ENCODE measurements around the gene SIPA1. TPM values are rescaled to one million over a fixed set of nuclear protein-coding genes. Genes with fewer than 3 reads are reported as not detected.

Gene SIPA1
- total and polyA plus RNA-seq, 5 donors from 2014 or later: 74.7 to 200 (median 84.8) TPM

DNA sequence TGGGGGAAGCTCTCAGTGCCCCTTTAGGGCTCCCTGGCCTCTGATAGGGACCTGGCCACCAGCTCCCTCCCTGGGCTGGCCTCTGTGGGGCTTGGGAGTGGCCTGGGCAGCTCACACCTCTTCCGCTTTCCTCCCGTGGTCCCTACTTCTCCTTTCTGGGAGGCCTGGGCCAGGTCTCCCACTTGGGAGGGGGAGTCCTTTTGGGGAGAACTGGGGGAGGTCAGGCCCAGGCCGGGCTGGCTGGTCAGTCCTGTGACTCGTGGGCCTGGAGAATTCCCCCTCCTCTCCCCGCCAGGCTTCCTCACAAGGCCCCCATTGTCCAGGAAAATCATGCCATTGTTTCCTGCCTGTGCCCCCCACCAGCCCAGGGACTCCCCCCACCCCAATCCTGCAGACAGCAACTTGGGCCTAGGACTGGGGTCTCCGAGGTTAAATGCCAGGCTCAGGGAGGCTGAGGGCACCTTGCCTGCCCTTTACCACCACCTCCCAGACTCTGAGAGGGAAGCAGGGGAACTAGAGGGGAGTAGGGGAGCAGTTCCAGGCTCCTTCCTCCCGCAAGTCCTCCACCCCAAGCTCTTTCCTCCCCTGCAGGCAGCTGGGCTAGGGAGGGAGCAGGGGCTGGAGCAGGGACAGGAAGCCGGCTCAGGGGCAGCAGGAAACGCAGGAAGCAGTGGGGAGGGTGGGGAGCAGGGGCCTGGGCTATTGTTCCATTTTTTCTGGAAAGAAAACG, 26.7 kb upstream of the SIPA1 start:
- peaks cover 0 to 54% (median 26%) of the 10 kb centered on the region in 4 donors for H3K4me1 Mint-ChIP-seq
- H3K27ac ChIP-seq (ENCODE audit: insufficient read depth, low read length, poor library complexity, severe bottlenecking): peak overlapping the region; percentile 96
- peaks cover 41% of the 10 kb centered on the region for H3K4me1 ChIP-seq (ENCODE audit: control insufficient read depth, insufficient read depth, low read length, poor library complexity, severe bottlenecking)
- H3K4me3 ChIP-seq (ENCODE audit: low read depth, low read length): no peak overlapping the region
- peak overlapping the region; percentile 44 to 98 (median 86) for H3K4me3 Mint-ChIP-seq
- H3K27me3 Mint-ChIP-seq: no peaks in the 10 kb centered on the region
- H3K27me3 ChIP-seq (ENCODE audit: control insufficient read depth, insufficient read depth, low read length): no peaks in the 10 kb centered on the region
- DNase-seq (no peak), ATAC-seq (ENCODE audit: low read depth in 2 of 2) (no peak)
- peak overlapping the region in 2 of 3 donors; percentile 20 to 85 for H3K27ac Mint-ChIP-seq
- H3K9me3 Mint-ChIP-seq: no peaks in the 10 kb centered on the region
- no peaks in the 10 kb centered on the region for H3K9me3 ChIP-seq (ENCODE audit: control insufficient read depth in 2 of 2, low read length in 2 of 2)
- H3K36me3 ChIP-seq (ENCODE audit: control insufficient read depth, insufficient read depth, low read length): peaks cover 21% of the 10 kb centered on the region
- H3K36me3 Mint-ChIP-seq: no peaks in the 10 kb centered on the region

DNA sequence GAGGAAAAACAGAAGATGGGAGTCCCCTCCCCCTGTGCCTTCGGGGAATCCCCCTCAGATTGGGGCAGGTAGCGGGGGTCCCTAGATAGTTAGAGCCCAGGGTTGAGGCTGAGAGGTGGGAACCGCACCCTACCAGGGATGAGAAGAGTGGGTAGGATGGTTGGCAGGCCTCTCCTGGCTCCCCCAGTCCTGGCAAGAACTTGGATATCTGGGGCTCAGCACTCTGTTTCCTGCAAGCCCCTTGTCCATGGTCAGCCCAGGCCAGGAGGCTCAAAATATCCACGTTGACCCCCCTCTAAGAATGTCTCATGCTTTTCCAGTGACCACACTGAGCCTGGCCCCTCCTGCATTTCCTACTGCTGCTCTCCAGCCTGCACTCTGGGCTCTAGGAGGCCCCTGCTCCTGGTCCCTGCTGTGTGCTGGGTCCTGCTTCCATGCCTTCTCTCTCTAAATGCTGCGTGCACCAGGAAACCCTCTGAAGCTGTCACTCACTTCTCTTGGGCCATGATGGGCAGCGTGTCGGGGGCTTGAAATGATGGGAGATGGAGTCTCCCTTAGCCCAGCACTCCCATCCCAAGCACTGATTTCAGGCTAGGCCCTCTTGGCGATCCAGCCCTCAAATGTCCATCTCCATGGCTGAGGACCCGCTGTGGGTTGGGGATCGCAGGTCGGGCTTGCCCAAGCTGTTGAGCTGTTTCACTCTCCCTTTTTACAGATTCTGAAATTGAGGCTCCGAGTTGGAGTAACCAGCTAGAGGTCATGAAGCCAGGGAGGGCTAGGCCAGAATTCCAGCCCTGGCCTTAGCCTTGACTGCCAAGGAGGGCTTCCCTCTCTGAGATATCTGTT, 25.9 kb upstream of the SIPA1 start:
- H3K36me3 ChIP-seq (ENCODE audit: control insufficient read depth, insufficient read depth, low read length): peaks cover 20% of the 10 kb centered on the region
- Mint-ChIP-seq H3K4me3 (peak overlapping the region; percentile 86 to 98 (median 91)), H3K36me3 (peaks cover 5% of the 10 kb centered on the region), H3K9me3 (no peaks in the 10 kb centered on the region), H3K4me1 (peaks cover 0 to 62% (median 33%) of the 10 kb centered on the region in 4 donors), H3K27ac (peak overlapping the region; percentile 89 to 93 (median 92)), H3K27me3 (peaks cover 4% of the 10 kb centered on the region)
- ATAC-seq (ENCODE audit: low read depth in 2 of 2) (no peak), DNase-seq (no peak)
- peaks cover 49% of the 10 kb centered on the region for H3K4me1 ChIP-seq (ENCODE audit: control insufficient read depth, insufficient read depth, low read length, poor library complexity, severe bottlenecking)
- no peaks in the 10 kb centered on the region for H3K9me3 ChIP-seq (ENCODE audit: control insufficient read depth in 2 of 2, low read length in 2 of 2)
- no peaks in the 10 kb centered on the region for H3K27me3 ChIP-seq (ENCODE audit: control insufficient read depth, insufficient read depth, low read length)
- H3K27ac ChIP-seq (ENCODE audit: insufficient read depth, low read length, poor library complexity, severe bottlenecking): peak overlapping the region; percentile 96
- H3K4me3 ChIP-seq (ENCODE audit: low read depth, low read length): peak overlapping the region; percentile 31

DNA sequence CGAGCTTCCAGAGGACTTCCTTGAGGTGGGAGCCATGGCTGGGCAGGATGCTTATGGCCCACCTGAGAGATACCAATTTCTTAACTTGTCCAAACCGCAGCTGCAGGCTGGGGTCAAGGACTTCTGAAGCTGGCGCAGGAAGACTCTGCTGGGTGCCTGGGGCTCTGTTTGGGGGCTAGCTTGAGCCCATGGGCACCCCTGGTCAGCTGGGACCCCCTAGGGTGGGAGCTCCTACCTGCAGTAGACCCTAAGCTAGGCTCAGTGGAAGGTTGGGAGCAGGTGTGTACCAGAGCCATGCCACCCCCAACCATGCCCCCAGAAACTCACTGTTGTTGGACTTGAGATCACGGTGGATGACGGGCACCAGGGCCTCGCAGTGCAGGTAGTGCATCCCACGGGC, 25.2 kb upstream of the SIPA1 start:
- Histone ChIP-seq H3K27me3 (ENCODE audit: control insufficient read depth, insufficient read depth, low read length) (no peaks in the 10 kb centered on the region), H3K4me1 (ENCODE audit: control insufficient read depth, insufficient read depth, low read length, poor library complexity, severe bottlenecking) (peaks cover 56% of the 10 kb centered on the region), H3K4me3 (ENCODE audit: low read depth, low read length) (peak overlapping the region; percentile 31), H3K36me3 (ENCODE audit: control insufficient read depth, insufficient read depth, low read length) (peaks cover 22% of the 10 kb centered on the region), H3K27ac (ENCODE audit: insufficient read depth, low read length, poor library complexity, severe bottlenecking) (peak overlapping the region; percentile 96), H3K9me3 (ENCODE audit: control insufficient read depth in 2 of 2, low read length in 2 of 2) (no peaks in the 10 kb centered on the region)
- Mint-ChIP-seq H3K27ac (peak overlapping the region in 2 of 3 donors; percentile 89 to 92), H3K9me3 (no peaks in the 10 kb centered on the region), H3K27me3 (peaks cover 4% of the 10 kb centered on the region), H3K36me3 (peaks cover 5% of the 10 kb centered on the region), H3K4me3 (peak overlapping the region; percentile 86 to 98 (median 91)), H3K4me1 (peaks cover 0 to 69% (median 35%) of the 10 kb centered on the region in 4 donors)
- DNase-seq (no peak), ATAC-seq (ENCODE audit: low read depth in 2 of 2) (no peak)

DNA sequence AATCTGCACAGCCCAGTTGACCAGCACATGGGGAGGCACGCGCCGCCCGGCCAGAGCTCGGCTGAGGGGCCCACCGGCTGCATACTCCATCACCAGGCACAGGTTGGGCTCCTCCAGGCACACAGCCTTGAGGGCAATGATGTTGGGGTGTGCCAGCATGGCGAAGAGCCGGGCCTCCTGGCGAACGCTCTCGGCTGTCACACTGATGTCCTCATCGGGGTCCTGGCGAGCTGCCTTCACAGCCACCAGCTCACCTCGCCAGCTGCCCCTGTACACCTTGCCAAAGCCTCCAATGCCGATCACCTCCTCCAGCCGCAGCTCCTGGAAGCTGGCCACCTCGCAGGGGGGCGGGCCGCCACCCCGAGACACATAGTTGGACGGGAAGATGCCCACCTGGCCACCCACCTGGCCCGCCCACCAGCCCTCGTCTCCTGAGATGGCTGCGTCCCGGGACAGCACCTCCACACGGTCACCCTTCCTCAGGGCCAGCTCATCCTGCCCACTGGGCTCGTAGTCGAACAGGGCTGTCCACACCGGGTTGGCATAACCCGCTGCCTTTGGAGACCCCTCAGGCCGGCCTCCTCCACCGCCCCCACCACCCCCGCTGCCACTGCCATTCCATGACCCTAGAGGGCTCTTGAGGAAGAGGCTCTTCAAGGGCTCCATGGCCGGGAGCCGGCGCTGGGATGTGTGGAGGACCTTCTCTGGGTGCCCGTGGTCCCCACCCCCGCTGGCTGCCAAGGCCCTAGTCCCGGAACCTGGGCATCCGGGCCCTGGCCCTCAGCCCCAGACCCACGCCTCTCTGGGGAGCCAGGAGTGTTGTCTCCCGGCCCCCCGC, 24.6 kb upstream of the SIPA1 start:
- H3K27me3 ChIP-seq (ENCODE audit: control insufficient read depth, insufficient read depth, low read length): no peaks in the 10 kb centered on the region
- H3K4me3 ChIP-seq (ENCODE audit: low read depth, low read length): peak overlapping the region; percentile 98
- H3K4me3 Mint-ChIP-seq: peak overlapping the region; percentile 86 to 98 (median 91)
- no peaks in the 10 kb centered on the region for H3K9me3 ChIP-seq (ENCODE audit: control insufficient read depth in 2 of 2, low read length in 2 of 2)
- H3K9me3 Mint-ChIP-seq: no peaks in the 10 kb centered on the region
- peaks cover 5% of the 10 kb centered on the region for H3K36me3 Mint-ChIP-seq
- ATAC-seq (ENCODE audit: low read depth in 2 of 2) (no peak), DNase-seq (peak in 2 of 3 donors; percentile 14 to 26)
- peaks cover 21% of the 10 kb centered on the region for H3K36me3 ChIP-seq (ENCODE audit: control insufficient read depth, insufficient read depth, low read length)
- peaks cover 4% of the 10 kb centered on the region for H3K27me3 Mint-ChIP-seq
- peaks cover 59% of the 10 kb centered on the region for H3K4me1 ChIP-seq (ENCODE audit: control insufficient read depth, insufficient read depth, low read length, poor library complexity, severe bottlenecking)
- H3K27ac Mint-ChIP-seq: peak overlapping the region in 2 of 3 donors; percentile 75 to 89
- peak overlapping the region; percentile 96 for H3K27ac ChIP-seq (ENCODE audit: insufficient read depth, low read length, poor library complexity, severe bottlenecking)
- H3K4me1 Mint-ChIP-seq: peaks cover 0 to 69% (median 35%) of the 10 kb centered on the region in 4 donors

DNA sequence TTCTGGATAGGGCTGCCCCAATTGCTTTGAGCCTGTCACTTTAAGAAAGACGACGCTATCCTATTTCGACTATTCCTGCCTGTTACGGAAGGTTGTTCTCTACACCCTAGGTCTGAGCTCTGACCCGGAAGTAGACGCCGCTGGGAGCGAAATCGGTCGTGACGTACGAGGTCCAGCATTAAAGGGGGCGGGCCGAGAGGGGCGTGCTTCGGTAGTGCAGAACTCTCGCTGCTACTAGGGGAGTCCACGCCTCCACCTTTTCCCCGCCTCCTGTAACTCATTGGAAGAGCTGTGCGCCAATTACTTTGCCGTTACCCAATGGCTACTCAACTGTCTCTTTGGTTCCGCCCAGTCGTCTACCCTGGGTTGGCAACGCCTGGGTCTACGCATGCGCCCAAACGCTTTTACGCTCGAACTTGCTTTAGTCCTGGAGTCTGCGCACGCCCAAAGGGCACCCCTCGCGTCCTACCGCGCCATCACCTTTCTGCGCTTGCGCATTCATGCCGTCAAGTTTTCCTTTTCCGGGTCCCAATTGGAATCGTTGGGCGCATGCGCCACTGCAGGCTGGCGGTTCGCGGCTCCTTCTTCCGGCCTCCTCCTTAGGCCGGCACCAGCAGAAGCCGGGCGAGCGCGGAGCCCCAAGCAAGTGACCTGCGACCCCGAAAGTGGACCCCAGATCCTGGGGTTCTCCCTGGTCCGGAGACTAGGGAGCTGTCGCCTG, 22.5 kb upstream of the SIPA1 start, which contains the start of gene PCNX3:
PCNX3 (plus strand) TSS at position 548 of the 721 bp plus-strand sequence. CDS start 536 bp downstream, outside the sequence.
- H3K9me3 ChIP-seq (ENCODE audit: control insufficient read depth in 2 of 2, low read length in 2 of 2): no peaks in the 10 kb centered on the region
- H3K27me3 ChIP-seq (ENCODE audit: control insufficient read depth, insufficient read depth, low read length): no peaks in the 10 kb centered on the region
- H3K4me3 ChIP-seq (ENCODE audit: low read depth, low read length): peak within 1 kb of the TSS; percentile 98
- peak; percentile 100 for DNase-seq
- peaks cover 28% of the 10 kb centered on the region for H3K36me3 ChIP-seq (ENCODE audit: control insufficient read depth, insufficient read depth, low read length)
- H3K4me1 ChIP-seq (ENCODE audit: control insufficient read depth, insufficient read depth, low read length, poor library complexity, severe bottlenecking): peaks cover 58% of the 10 kb centered on the region
- ATAC-seq (ENCODE audit: low read depth in 2 of 2): peak; percentile 91
- H3K9me3 Mint-ChIP-seq: no peaks in the 10 kb centered on the region
- H3K4me3 Mint-ChIP-seq: peak within 1 kb of the TSS; percentile 88 to 98 (median 98)
- H3K27ac ChIP-seq (ENCODE audit: insufficient read depth, low read length, poor library complexity, severe bottlenecking): peak within 1 kb of the TSS; percentile 96
- peaks cover 9% of the 10 kb centered on the region for H3K36me3 Mint-ChIP-seq
- H3K4me1 Mint-ChIP-seq: peaks cover 0 to 62% (median 21%) of the 10 kb centered on the region in 4 donors
- H3K27me3 Mint-ChIP-seq: peaks cover 4% of the 10 kb centered on the region
- H3K27ac Mint-ChIP-seq: peak within 1 kb of the TSS; percentile 96 to 99 (median 98)

DNA sequence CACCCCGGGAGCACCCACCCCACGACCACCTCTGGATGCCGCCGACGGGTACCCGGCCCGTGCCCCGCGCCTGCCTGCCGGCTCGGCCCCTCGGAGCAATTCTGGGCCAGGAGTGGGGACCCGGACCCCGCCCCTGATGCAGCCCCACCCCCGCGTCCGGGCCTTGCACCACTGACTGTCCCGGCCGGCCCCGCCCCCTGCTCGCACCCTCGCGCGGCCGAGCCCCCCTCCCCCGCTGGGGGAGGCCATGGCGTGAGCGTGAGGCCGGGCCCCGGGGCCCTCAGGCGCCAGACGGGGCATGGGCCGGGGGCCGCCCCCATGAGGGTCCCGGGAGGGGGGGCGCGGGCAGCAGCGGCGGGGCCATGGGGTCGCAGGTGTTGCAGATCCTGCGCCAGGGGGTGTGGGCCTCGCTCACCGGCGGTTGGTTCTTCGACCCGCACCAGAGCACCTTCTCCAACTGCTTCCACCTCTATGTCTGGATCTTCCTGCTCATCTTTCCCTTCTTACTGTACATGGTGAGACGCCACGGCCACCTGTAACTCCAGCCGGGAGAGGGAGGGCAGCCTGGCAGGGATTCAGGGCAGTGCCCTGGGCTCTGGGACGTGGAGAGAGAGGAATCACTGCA, 21.8 kb upstream of the SIPA1 start:
- H3K36me3 Mint-ChIP-seq: peaks cover 9% of the 10 kb centered on the region
- H3K4me3 ChIP-seq (ENCODE audit: low read depth, low read length): peak overlapping the region; percentile 82
- H3K27ac ChIP-seq (ENCODE audit: insufficient read depth, low read length, poor library complexity, severe bottlenecking): peak overlapping the region; percentile 96
- DNase-seq (peak in 1 of 3 donors; percentile 43), ATAC-seq (ENCODE audit: low read depth in 2 of 2) (no peak)
- peaks cover 0 to 57% (median 20%) of the 10 kb centered on the region in 4 donors for H3K4me1 Mint-ChIP-seq
- H3K4me1 ChIP-seq (ENCODE audit: control insufficient read depth, insufficient read depth, low read length, poor library complexity, severe bottlenecking): peaks cover 51% of the 10 kb centered on the region
- H3K27ac Mint-ChIP-seq: peak overlapping the region; percentile 96 to 99 (median 98)
- peak overlapping the region; percentile 88 to 98 (median 98) for H3K4me3 Mint-ChIP-seq
- no peaks in the 10 kb centered on the region for H3K27me3 ChIP-seq (ENCODE audit: control insufficient read depth, insufficient read depth, low read length)
- no peaks in the 10 kb centered on the region for H3K9me3 Mint-ChIP-seq
- H3K36me3 ChIP-seq (ENCODE audit: control insufficient read depth, insufficient read depth, low read length): peaks cover 28% of the 10 kb centered on the region
- H3K27me3 Mint-ChIP-seq: peaks cover 4% of the 10 kb centered on the region
- H3K9me3 ChIP-seq (ENCODE audit: control insufficient read depth in 2 of 2, low read length in 2 of 2): no peaks in the 10 kb centered on the region
